ENCODE results near the gene CSNK2B. TPM values are rescaled to one million over a fixed set of nuclear protein-coding genes. Genes with fewer than 3 reads are reported as not detected.

CSNK2B gene
- total RNA-seq, 1 experiment from 2014 or later: 221 TPM

GRCh38 chr6:31629014-31629413 lies 36.9 kb upstream of the CSNK2B start:
- DNase-seq: no peak

GRCh38 chr6:31630177-31630934 lies 35.5 kb upstream of the CSNK2B start:
- H3K27me3 Mint-ChIP-seq (ENCODE audit: insufficient read depth, unreplicated experiment): no peaks in the 10 kb centered on the region
- no peaks in the 10 kb centered on the region for H3K9me3 ChIP-seq
- H3K4me1 ChIP-seq: no peaks in the 10 kb centered on the region
- H3K27me3 ChIP-seq (replicated peaks; ENCODE audit: control insufficient read depth, insufficient read depth, low read length): no peaks in the 10 kb centered on the region
- no TSS peak for BruUV-seq (replicated peaks)
- DNase-seq: no peak
- H3K9me3 Mint-ChIP-seq (ENCODE audit: unreplicated experiment): no peaks in the 10 kb centered on the region
- TF ChIP-seq CTCF (IDR thresholded peaks at IDR 0.05; ENCODE audit: insufficient read depth in 1 of 2, low read depth in 1 of 2, low read length in 1 of 2, severe bottlenecking in 1 of 2, unreplicated experiment in 1 of 2): no peak
- H3K4me3 ChIP-seq (ENCODE audit: low read depth, low read length): no peak overlapping the region
- H3K4me3 Mint-ChIP-seq (ENCODE audit: unreplicated experiment): no peak overlapping the region
- H3K36me3 Mint-ChIP-seq (ENCODE audit: insufficient read depth, unreplicated experiment): peaks cover 91% of the 10 kb centered on the region
- intact Hi-C loops (cut with micrococcal nuclease; ENCODE audit: unreplicated experiment): no loop called here
- POLR2A ChIA-PET: no interaction called here
- no peak overlapping the region for H3K27ac Mint-ChIP-seq (ENCODE audit: unreplicated experiment)
- H3K4me1 Mint-ChIP-seq (ENCODE audit: low read depth, unreplicated experiment): no peaks in the 10 kb centered on the region
- CTCF ChIA-PET: no interaction called here
- peaks cover 15% of the 10 kb centered on the region for H3K36me3 ChIP-seq (ENCODE audit: control insufficient read depth, insufficient read depth, low read length)

More at GRCh38 chr6:31629014-31629413, 36.9 kb upstream of the CSNK2B start:
- Histone ChIP-seq H3K27me3 (replicated peaks; ENCODE audit: control insufficient read depth, insufficient read depth, low read length) (no peaks in the 10 kb centered on the region), H3K4me3 (ENCODE audit: low read depth, low read length) (no peak overlapping the region), H3K4me1 (no peaks in the 10 kb centered on the region), H3K36me3 (ENCODE audit: control insufficient read depth, insufficient read depth, low read length) (peaks cover 22% of the 10 kb centered on the region), H3K9me3 (no peaks in the 10 kb centered on the region)
- Mint-ChIP-seq H3K4me3 (ENCODE audit: unreplicated experiment) (no peak overlapping the region), H3K27me3 (ENCODE audit: insufficient read depth, unreplicated experiment) (no peaks in the 10 kb centered on the region), H3K36me3 (ENCODE audit: insufficient read depth, unreplicated experiment) (peaks cover 91% of the 10 kb centered on the region), H3K4me1 (ENCODE audit: low read depth, unreplicated experiment) (no peaks in the 10 kb centered on the region), H3K27ac (ENCODE audit: unreplicated experiment) (no peak overlapping the region), H3K9me3 (ENCODE audit: unreplicated experiment) (no peaks in the 10 kb centered on the region)
- BruUV-seq (replicated peaks): no TSS peak
- no peak for TF ChIP-seq CTCF (IDR thresholded peaks at IDR 0.05; ENCODE audit: insufficient read depth in 1 of 2, low read depth in 1 of 2, low read length in 1 of 2, severe bottlenecking in 1 of 2, unreplicated experiment in 1 of 2)
- ChIA-PET POLR2A (interaction anchor here (0.6 kb wide), 1 partner anchor 77 kb away, joined by 3 read pairs; no protein-coding TSS in a partner anchor), CTCF (no interaction called here)
- intact Hi-C loops (cut with micrococcal nuclease; ENCODE audit: unreplicated experiment): no loop called here

- no peaks in the 10 kb centered on the region for H3K27me3 Mint-ChIP-seq (ENCODE audit: insufficient read depth, unreplicated experiment)
- intact Hi-C loops (cut with micrococcal nuclease; ENCODE audit: unreplicated experiment): no loop called here
- H3K36me3 Mint-ChIP-seq (ENCODE audit: insufficient read depth, unreplicated experiment): peaks cover 91% of the 10 kb centered on the region
- Histone ChIP-seq H3K27me3 (replicated peaks; ENCODE audit: control insufficient read depth, insufficient read depth, low read length) (no peaks in the 10 kb centered on the region), H3K9me3 (no peaks in the 10 kb centered on the region), H3K4me1 (no peaks in the 10 kb centered on the region), H3K36me3 (ENCODE audit: control insufficient read depth, insufficient read depth, low read length) (peaks cover 13% of the 10 kb centered on the region), H3K4me3 (ENCODE audit: low read depth, low read length) (no peak overlapping the region)
- TSS peak; percentile 13 for BruUV-seq (replicated peaks)
- no peak overlapping the region for H3K4me3 Mint-ChIP-seq (ENCODE audit: unreplicated experiment)
- DNase-seq: no peak
- H3K9me3 Mint-ChIP-seq (ENCODE audit: unreplicated experiment): no peaks in the 10 kb centered on the region
- ChIA-PET POLR2A (no interaction called here), CTCF (no interaction called here)
- H3K27ac Mint-ChIP-seq (ENCODE audit: unreplicated experiment): no peak overlapping the region
- no peak for TF ChIP-seq CTCF (IDR thresholded peaks at IDR 0.05; ENCODE audit: insufficient read depth in 1 of 2, low read depth in 1 of 2, low read length in 1 of 2, severe bottlenecking in 1 of 2, unreplicated experiment in 1 of 2)
- H3K4me1 Mint-ChIP-seq (ENCODE audit: low read depth, unreplicated experiment): no peaks in the 10 kb centered on the region
These were observed 34.7 kb upstream of the CSNK2B start for GRCh38 chr6:31631209-31631608.

All from Caco-2 (cell line).